ENCODE measurements around the gene DSTYK.

The DSTYK gene, protein sequence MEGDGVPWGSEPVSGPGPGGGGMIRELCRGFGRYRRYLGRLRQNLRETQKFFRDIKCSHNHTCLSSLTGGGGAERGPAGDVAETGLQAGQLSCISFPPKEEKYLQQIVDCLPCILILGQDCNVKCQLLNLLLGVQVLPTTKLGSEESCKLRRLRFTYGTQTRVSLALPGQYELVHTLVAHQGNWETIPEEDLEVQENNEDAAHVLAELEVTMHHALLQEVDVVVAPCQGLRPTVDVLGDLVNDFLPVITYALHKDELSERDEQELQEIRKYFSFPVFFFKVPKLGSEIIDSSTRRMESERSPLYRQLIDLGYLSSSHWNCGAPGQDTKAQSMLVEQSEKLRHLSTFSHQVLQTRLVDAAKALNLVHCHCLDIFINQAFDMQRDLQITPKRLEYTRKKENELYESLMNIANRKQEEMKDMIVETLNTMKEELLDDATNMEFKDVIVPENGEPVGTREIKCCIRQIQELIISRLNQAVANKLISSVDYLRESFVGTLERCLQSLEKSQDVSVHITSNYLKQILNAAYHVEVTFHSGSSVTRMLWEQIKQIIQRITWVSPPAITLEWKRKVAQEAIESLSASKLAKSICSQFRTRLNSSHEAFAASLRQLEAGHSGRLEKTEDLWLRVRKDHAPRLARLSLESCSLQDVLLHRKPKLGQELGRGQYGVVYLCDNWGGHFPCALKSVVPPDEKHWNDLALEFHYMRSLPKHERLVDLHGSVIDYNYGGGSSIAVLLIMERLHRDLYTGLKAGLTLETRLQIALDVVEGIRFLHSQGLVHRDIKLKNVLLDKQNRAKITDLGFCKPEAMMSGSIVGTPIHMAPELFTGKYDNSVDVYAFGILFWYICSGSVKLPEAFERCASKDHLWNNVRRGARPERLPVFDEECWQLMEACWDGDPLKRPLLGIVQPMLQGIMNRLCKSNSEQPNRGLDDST

DNA sequence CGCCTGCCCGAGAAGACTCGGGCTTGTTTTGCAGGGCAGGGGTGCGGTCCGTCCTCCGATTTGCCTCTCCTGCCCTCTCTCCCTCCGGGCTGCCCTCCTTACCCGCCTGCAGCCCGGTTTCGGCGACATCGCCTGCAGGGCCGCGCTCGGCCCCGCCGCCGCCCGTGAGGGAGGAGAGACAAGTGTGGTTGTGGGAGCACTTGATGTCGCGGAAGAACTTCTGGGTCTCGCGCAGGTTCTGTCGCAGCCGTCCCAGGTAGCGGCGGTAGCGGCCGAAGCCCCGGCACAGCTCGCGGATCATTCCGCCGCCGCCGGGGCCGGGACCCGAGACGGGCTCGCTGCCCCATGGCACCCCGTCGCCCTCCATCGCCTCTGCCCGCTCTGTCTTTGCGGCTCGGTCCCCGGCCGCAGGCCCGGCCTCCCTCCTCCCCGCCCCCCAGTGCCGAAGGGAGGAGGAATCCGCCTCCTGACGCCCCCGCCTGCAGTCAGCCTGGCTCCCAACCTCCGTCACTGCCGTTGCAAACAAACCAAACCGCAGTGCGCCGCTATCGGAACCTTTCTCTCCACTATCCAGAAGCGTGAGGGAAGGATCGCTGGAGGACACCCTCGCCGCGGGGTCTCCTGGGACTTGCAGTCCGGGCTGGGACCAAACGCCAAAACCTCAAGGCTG, at the start of gene DSTYK:
DSTYK (minus strand) TSS at position 534 of the 670 bp plus-strand sequence; CDS start at position 367, 167 bp downstream.
- peak within 1 kb of the TSS; percentile 80 to 97 for H3K4me3 ChIP-seq (ENCODE audit: low read depth in 1 of 2, low read length in 2 of 2)
- H3K27ac ChIP-seq (ENCODE audit: low read length): peak within 1 kb of the TSS; percentile 80
- no peaks in the 10 kb centered on the region for H3K36me3 ChIP-seq (ENCODE audit: control insufficient read depth in 1 of 2, insufficient read depth in 2 of 2, low read length in 2 of 2)

DNA sequence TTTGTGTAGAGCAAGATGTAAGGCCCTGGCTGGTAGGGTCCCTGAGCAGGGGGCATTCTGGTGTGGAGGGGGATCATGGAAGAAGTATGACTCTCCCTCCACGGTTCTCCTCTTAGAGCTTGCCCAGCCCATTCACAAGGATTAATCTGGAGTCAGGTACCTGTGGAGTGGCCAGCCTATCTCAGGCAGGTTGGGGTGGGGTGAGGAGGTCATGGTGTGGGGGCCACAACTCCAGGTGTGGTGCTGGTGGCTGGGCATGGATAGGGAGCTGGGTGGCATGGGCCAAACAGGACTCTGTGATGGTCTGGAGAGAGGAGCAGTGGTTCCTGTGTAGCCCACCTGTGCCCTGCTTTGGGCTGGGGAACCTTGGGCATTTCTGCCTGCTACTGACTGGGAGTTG, 48.5 kb upstream of the DSTYK start:
- Histone ChIP-seq H3K4me3 (ENCODE audit: low read depth in 1 of 2, low read length in 2 of 2) (no peak overlapping the region), H3K4me1 (ENCODE audit: control insufficient read depth in 1 of 2, insufficient read depth in 2 of 2, low read length in 2 of 2) (peaks cover 16 to 50% of the 10 kb centered on the region in 2 donors), H3K27me3 (ENCODE audit: low read depth, low read length) (no peaks in the 10 kb centered on the region), H3K9me3 (ENCODE audit: control insufficient read depth in 1 of 2, low read length in 2 of 2) (no peaks in the 10 kb centered on the region), H3K27ac (ENCODE audit: low read length) (no peak overlapping the region), H3K36me3 (ENCODE audit: control insufficient read depth in 1 of 2, insufficient read depth in 2 of 2, low read length in 2 of 2) (no peaks in the 10 kb centered on the region)

More for the DNA sequence above, at the start of gene DSTYK:
- Histone ChIP-seq H3K9me3 (ENCODE audit: control insufficient read depth in 1 of 2, low read length in 2 of 2) (no peaks in the 10 kb centered on the region), H3K27me3 (ENCODE audit: low read depth, low read length) (no peaks in the 10 kb centered on the region), H3K4me1 (ENCODE audit: control insufficient read depth in 1 of 2, insufficient read depth in 2 of 2, low read length in 2 of 2) (peaks cover 4 to 9% of the 10 kb centered on the region in 2 donors)

DNA sequence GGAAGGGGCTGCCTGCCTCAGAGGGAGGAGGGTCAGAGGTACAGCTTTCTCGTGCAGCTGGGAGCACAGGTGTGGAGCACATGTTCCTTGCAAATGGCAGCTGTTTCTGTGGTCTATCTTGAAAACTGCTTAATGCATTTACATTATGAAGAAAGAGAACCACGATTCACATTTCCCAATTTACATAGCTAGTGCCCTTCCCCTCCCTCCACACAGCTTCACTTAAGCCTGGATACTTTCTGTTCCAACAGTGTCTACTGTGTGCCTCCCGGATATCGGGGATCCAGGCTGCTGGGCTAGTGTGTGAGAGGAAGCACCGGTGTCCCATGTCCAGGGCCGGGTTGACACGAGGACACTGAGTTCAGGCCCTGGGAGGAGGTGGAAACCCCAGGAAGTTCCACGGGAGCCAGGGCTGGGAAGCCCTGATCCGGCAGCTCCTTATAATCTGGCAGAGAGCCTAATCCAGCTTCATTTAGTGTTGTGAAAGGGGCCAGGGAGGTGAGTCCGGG, 47.9 kb upstream of the DSTYK start:
- Histone ChIP-seq H3K9me3 (ENCODE audit: control insufficient read depth in 1 of 2, low read length in 2 of 2) (no peaks in the 10 kb centered on the region), H3K27me3 (ENCODE audit: low read depth, low read length) (no peaks in the 10 kb centered on the region), H3K27ac (ENCODE audit: low read length) (no peak overlapping the region), H3K36me3 (ENCODE audit: control insufficient read depth in 1 of 2, insufficient read depth in 2 of 2, low read length in 2 of 2) (no peaks in the 10 kb centered on the region), H3K4me3 (ENCODE audit: low read depth in 1 of 2, low read length in 2 of 2) (no peak overlapping the region), H3K4me1 (ENCODE audit: control insufficient read depth in 1 of 2, insufficient read depth in 2 of 2, low read length in 2 of 2) (peaks cover 16 to 50% of the 10 kb centered on the region in 2 donors)

DNA sequence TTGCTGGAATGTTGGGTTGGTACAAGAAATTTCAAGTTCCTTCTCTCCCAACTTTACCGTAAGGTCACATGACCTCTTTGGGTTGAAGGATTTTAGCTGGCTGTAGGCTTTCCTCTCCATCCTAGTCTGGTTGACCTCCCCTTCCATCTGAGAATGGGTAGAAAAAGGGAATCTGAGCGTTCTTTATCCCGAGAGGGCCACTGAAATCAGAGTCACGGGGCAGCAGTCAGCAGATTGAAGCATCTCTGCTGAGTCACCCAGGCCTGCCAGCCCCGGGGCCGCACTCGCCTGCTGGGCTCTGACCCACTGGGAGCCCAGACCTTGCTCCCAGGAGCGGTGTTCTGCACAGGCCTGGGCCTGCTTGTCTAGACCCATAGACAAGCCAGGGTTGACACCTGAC, 47.2 kb upstream of the DSTYK start:
- Histone ChIP-seq H3K27me3 (ENCODE audit: low read depth, low read length) (no peaks in the 10 kb centered on the region), H3K9me3 (ENCODE audit: control insufficient read depth in 1 of 2, low read length in 2 of 2) (no peaks in the 10 kb centered on the region), H3K4me3 (ENCODE audit: low read depth in 1 of 2, low read length in 2 of 2) (no peak overlapping the region), H3K4me1 (ENCODE audit: control insufficient read depth in 1 of 2, insufficient read depth in 2 of 2, low read length in 2 of 2) (peaks cover 16 to 50% of the 10 kb centered on the region in 2 donors), H3K27ac (ENCODE audit: low read length) (no peak overlapping the region), H3K36me3 (ENCODE audit: control insufficient read depth in 1 of 2, insufficient read depth in 2 of 2, low read length in 2 of 2) (no peaks in the 10 kb centered on the region)

DNA sequence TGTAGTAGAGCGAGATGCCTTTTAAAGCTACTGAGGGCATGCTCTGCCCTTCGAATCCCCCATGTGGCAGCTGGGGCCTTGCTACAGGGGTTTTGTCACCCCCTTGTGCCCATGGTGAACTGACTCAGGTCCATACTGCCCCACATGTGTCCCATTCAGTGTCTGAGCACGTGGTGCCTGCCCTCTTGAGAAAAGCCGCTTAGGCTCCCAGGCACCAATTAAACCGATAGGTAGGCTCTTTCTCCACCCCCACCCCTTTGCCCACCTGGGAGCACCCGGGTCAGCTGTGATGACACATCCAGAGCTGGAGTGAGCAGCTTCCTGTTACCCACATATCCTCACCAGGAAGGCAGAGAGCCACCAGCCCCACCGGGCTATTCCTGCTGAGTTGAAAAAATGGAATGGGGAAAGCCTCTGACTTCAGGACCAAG, 46.8 kb upstream of the DSTYK start:
- Histone ChIP-seq H3K4me3 (ENCODE audit: low read depth in 1 of 2, low read length in 2 of 2) (no peak overlapping the region), H3K27ac (ENCODE audit: low read length) (no peak overlapping the region), H3K4me1 (ENCODE audit: control insufficient read depth in 1 of 2, insufficient read depth in 2 of 2, low read length in 2 of 2) (peaks cover 16 to 50% of the 10 kb centered on the region in 2 donors), H3K9me3 (ENCODE audit: control insufficient read depth in 1 of 2, low read length in 2 of 2) (no peaks in the 10 kb centered on the region), H3K27me3 (ENCODE audit: low read depth, low read length) (no peaks in the 10 kb centered on the region), H3K36me3 (ENCODE audit: control insufficient read depth in 1 of 2, insufficient read depth in 2 of 2, low read length in 2 of 2) (no peaks in the 10 kb centered on the region)

DNA sequence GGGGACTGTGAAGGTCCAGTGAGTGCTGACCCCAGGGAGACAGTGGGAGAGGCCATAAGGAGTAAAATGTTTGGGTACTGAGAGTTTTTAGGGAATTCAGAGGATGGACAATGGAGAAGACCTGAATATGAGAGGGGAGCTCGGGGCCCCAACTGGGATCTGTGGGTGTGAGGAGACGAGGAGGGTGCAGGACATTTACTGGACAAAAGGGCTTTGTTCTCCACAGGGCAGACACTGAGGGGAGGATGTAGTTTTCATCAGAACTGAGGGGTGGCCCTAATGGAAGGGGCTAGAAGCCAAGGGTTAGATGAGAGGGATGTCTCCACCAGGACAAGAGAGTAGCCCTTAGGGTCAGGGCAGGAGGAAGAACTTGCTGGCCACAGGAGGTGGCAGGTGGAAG, 46.2 kb upstream of the DSTYK start:
- Histone ChIP-seq H3K36me3 (ENCODE audit: control insufficient read depth in 1 of 2, insufficient read depth in 2 of 2, low read length in 2 of 2) (no peaks in the 10 kb centered on the region), H3K4me3 (ENCODE audit: low read depth in 1 of 2, low read length in 2 of 2) (no peak overlapping the region), H3K4me1 (ENCODE audit: control insufficient read depth in 1 of 2, insufficient read depth in 2 of 2, low read length in 2 of 2) (peaks cover 16 to 50% of the 10 kb centered on the region in 2 donors), H3K9me3 (ENCODE audit: control insufficient read depth in 1 of 2, low read length in 2 of 2) (no peaks in the 10 kb centered on the region), H3K27me3 (ENCODE audit: low read depth, low read length) (no peaks in the 10 kb centered on the region), H3K27ac (ENCODE audit: low read length) (no peak overlapping the region)

DNA sequence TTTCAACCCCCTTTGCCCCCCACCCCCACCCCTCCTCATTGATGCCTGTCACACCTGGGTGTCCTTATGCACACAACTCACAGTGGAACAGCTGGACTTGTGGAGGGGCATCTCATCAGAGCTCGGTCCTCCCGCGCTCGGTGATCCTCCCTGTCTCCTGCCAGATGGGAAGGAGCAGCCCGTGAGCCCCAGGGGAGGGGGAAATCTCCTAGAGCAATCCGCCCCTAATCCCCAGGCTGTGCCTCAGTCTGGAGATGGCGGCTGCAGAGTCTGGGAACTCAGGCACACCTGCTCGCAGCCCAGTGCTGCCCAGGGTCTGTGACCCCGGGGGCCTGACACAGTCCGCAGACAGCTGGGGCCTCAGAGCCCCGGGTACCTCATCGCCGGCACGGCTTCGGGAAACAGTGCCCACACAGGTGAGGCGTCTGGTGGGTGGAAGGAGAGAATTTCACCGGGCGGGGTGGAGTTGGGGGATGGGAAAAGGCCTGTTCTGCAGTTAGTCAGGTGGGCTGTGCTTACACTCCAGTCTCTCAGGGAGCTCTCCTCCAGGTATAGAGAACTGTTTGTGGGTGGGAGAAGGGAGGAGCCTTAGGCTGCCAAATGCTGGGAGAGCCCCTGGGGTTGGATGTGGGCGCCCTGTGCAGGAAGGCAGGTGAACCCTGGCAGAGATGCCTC, 45.6 kb upstream of the DSTYK start:
- no peak overlapping the region for H3K4me3 ChIP-seq (ENCODE audit: low read depth in 1 of 2, low read length in 2 of 2)
- H3K27ac ChIP-seq (ENCODE audit: low read length): no peak overlapping the region
- H3K4me1 ChIP-seq (ENCODE audit: control insufficient read depth in 1 of 2, insufficient read depth in 2 of 2, low read length in 2 of 2): peaks cover 15 to 46% of the 10 kb centered on the region in 2 donors

DNA sequence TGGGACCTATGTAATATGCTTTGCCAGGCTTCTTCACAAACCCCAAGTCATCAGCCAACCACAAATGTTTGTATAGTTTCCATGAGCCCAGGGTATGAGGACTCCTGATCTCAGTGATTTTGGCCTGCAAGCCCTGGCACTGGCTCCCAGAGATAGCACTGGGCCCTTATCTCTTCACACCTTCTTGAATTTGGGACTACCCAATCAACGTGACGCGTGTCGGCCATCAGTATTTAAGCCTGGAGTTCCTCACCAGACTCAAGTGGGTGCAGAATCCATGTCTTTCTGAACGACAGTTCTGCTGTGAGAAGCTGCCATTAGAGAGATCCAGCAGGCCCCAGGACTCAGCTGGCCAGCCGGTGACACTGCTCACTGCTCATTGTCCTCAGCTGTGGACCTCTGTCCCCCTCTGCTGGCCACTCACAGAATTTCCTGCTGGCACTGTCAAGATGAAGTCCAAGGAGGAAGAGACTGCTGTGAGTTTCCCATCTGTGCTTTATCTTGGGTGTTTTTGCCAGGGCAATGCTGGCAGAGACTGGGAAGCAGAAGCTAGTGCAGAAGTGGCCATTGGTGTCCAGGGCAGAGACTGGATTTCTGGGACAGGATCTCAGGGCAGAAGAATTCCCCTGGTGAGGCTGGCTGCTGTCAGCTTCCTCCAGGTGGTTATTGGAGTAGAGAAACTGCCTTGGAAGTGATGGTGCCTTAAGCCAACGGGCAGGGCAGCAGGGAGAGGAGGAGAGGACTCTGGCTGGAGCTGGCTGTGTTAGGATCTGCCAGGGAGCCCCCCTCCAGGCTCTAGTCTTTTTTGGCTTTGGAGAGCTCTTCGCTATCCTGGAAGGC, 44.7 kb upstream of the DSTYK start:
- Histone ChIP-seq H3K9me3 (ENCODE audit: control insufficient read depth in 1 of 2, low read length in 2 of 2) (no peaks in the 10 kb centered on the region), H3K27me3 (ENCODE audit: low read depth, low read length) (no peaks in the 10 kb centered on the region), H3K4me1 (ENCODE audit: control insufficient read depth in 1 of 2, insufficient read depth in 2 of 2, low read length in 2 of 2) (peaks cover 9 to 38% of the 10 kb centered on the region in 2 donors), H3K4me3 (ENCODE audit: low read depth in 1 of 2, low read length in 2 of 2) (no peak overlapping the region), H3K27ac (ENCODE audit: low read length) (no peak overlapping the region), H3K36me3 (ENCODE audit: control insufficient read depth in 1 of 2, insufficient read depth in 2 of 2, low read length in 2 of 2) (no peaks in the 10 kb centered on the region)

More for the DNA sequence above, 45.6 kb upstream of the DSTYK start:
- no peaks in the 10 kb centered on the region for H3K27me3 ChIP-seq (ENCODE audit: low read depth, low read length)
- no peaks in the 10 kb centered on the region for H3K36me3 ChIP-seq (ENCODE audit: control insufficient read depth in 1 of 2, insufficient read depth in 2 of 2, low read length in 2 of 2)
- no peaks in the 10 kb centered on the region for H3K9me3 ChIP-seq (ENCODE audit: control insufficient read depth in 1 of 2, low read length in 2 of 2)

DNA sequence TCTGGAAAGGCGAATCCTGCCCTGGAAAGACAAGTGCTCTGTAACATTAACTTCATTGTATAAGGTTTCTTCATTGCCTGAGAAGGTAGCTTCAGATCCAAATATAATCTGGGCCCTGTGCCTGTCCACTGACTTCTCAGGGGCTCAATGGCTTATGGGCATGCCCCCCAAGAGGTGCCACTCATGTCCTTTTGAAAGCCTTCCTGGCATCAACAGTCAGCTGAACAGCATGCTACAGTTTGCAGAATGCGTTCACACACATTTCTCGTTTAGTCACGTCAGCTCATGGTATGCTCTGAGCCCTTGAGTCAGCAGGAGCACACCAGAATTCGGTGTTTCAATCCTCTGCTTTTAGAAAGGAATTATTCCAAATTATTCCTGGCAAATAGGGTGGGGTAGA, 40.1 kb upstream of the DSTYK start:
- Histone ChIP-seq H3K36me3 (ENCODE audit: control insufficient read depth in 1 of 2, insufficient read depth in 2 of 2, low read length in 2 of 2) (no peaks in the 10 kb centered on the region), H3K27me3 (ENCODE audit: low read depth, low read length) (no peaks in the 10 kb centered on the region), H3K4me1 (ENCODE audit: control insufficient read depth in 1 of 2, insufficient read depth in 2 of 2, low read length in 2 of 2) (peaks cover 19 to 45% of the 10 kb centered on the region in 2 donors), H3K9me3 (ENCODE audit: control insufficient read depth in 1 of 2, low read length in 2 of 2) (no peaks in the 10 kb centered on the region), H3K27ac (ENCODE audit: low read length) (no peak overlapping the region), H3K4me3 (ENCODE audit: low read depth in 1 of 2, low read length in 2 of 2) (no peak overlapping the region)

DNA sequence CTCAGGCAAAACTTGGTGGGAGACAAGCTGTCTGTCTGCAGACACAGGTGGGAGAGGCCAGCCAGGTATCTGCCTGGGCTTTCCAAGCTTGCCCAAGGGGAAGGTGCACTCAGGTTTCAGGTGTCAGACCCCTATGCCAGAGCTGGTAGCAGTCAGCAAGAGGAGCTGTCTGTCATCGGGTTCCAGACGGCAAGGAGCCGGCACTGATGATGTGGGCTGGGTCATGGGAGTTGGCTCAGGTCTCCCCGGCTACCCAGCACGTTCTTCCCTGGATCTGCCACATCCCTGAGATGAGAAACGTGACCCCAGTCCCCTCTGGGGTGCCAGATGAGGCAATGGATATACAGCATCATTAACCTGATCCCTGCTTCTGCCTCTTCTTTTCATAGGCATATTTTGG, 39.2 kb upstream of the DSTYK start:
- Histone ChIP-seq H3K27me3 (ENCODE audit: low read depth, low read length) (no peaks in the 10 kb centered on the region), H3K27ac (ENCODE audit: low read length) (no peak overlapping the region), H3K36me3 (ENCODE audit: control insufficient read depth in 1 of 2, insufficient read depth in 2 of 2, low read length in 2 of 2) (no peaks in the 10 kb centered on the region), H3K9me3 (ENCODE audit: control insufficient read depth in 1 of 2, low read length in 2 of 2) (no peaks in the 10 kb centered on the region), H3K4me3 (ENCODE audit: low read depth in 1 of 2, low read length in 2 of 2) (no peak overlapping the region), H3K4me1 (ENCODE audit: control insufficient read depth in 1 of 2, insufficient read depth in 2 of 2, low read length in 2 of 2) (peaks cover 16 to 40% of the 10 kb centered on the region in 2 donors)

Measured in muscle layer of duodenum (tissue), 2 donors.